Non-pigmented ciliary epithelial cell (primary cell): Measurements from ENCODE around the gene CDC20.

ENCODE experiments used
- DNase-seq: peaks from one replicate; pipeline ENCODE4 v3.0.0-alpha.2; 2010; ENCODE audit warnings: low read depth

CDC20 gene

GRCh38 chr1:43358746-43359693 lies at the start of gene CDC20:
Gene CDC20, plus strand, starts transcription at chr1:43358981. Its CDS starts 235 bp downstream, at chr1:43359216.
- peak; percentile 76 for DNase-seq

GRCh38 chr1:43309405-43310025 lies 49.3 kb upstream of the CDC20 start:
- no peak for DNase-seq

GRCh38 chr1:43311521-43311920 lies 47.3 kb upstream of the CDC20 start:
- no peak for DNase-seq

- no peak for DNase-seq
Observed at GRCh38 chr1:43312212-43312623, 46.6 kb upstream of the CDC20 start.

- DNase-seq, result no peak
Observed at GRCh38 chr1:43312663-43313515, 45.9 kb upstream of the CDC20 start.

- DNase-seq, result no peak
Observed at GRCh38 chr1:43313771-43314170, 45.0 kb upstream of the CDC20 start.

- no peak for DNase-seq
Observed at GRCh38 chr1:43314233-43314632, 44.5 kb upstream of the CDC20 start.

- no peak for DNase-seq
Observed at GRCh38 chr1:43315481-43315880, 43.3 kb upstream of the CDC20 start.

- DNase-seq, result no peak
Observed at GRCh38 chr1:43315963-43316737, 42.6 kb upstream of the CDC20 start.

- DNase-seq, result no peak
Observed at GRCh38 chr1:43316738-43317520, 41.9 kb upstream of the CDC20 start.

- DNase-seq, result no peak
Observed at GRCh38 chr1:43317817-43318471, 40.8 kb upstream of the CDC20 start.

GRCh38 chr1:43318831-43319230 lies 40.0 kb upstream of the CDC20 start:
- no peak for DNase-seq

GRCh38 chr1:43319288-43319687 lies 39.5 kb upstream of the CDC20 start:
- DNase-seq, result no peak

GRCh38 chr1:43319766-43320165 lies 39.0 kb upstream of the CDC20 start:
- DNase-seq, result no peak

- DNase-seq, result no peak
Observed at GRCh38 chr1:43321331-43321891, 37.4 kb upstream of the CDC20 start.

GRCh38 chr1:43322506-43322905 lies 36.3 kb upstream of the CDC20 start:
- DNase-seq, result no peak

- no peak for DNase-seq
Observed at GRCh38 chr1:43324810-43325209, 34.0 kb upstream of the CDC20 start.

GRCh38 chr1:43325381-43325780 lies 33.4 kb upstream of the CDC20 start:
- no peak for DNase-seq

- no peak for DNase-seq
Observed at GRCh38 chr1:43327549-43328292, 31.1 kb upstream of the CDC20 start.
